Vagina (tissue), 2 donors: ENCODE measurements around the gene FGF14.

Experiments used
- POLR2A ChIP-seq, 2 donors: fragments of 450-650 bp; IDR thresholded peaks; one replicate each; pipeline ENCODE4 v1.6.1; 2017; ENCODE audit warnings: antibody characterized with exemption in 2 of 2, mild to moderate bottlenecking in 2 of 2, moderate library complexity in 2 of 2
- POLR2AphosphoS5 ChIP-seq, 2 donors: sonication (generic); formaldehyde crosslinking; IDR thresholded peaks; one replicate each; pipeline ENCODE4 v1.9.0; 2017; ENCODE audit warnings: antibody characterized with exemption in 2 of 2, mild to moderate bottlenecking in 2 of 2, low read depth in 1 of 2; ENCODE audit not compliant: insufficient read depth in 1 of 2
- TF ChIP-seq, protein P1 (sequence below), 3 experiments: fragments of 450-650 bp in 2 of 3; fragments of 200-600 bp in 1 of 3; sonication (generic) in 1 of 3; IDR thresholded peaks; one replicate each; pipeline ENCODE4 v1.5.1; 2017 to 2019; ENCODE audit warnings: antibody characterized with exemption in 3 of 3, mild to moderate bottlenecking in 2 of 3, moderate library complexity in 2 of 3

DNA sequence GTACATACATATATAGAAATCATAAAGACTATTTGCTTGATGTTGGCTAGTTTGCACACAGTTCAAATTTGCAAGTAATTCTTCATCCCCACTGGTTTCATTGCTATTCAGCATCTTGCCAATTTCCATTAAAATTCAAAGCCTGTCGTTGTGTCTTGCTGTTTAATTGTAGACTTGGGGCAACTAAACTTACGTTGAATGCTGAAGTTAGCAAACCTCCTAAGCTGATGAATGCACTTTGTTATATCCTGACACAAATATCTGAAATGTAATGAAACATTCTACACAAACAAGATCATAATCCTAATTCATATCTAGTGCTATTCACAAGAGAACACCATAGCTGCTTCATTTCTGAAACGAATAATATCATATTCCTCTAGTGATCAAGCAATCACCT, 568.2 kb downstream of the FGF14 start:
- no peak for TF ChIP-seq POLR2A (IDR thresholded peaks at IDR 0.05)
- TF ChIP-seq POLR2AphosphoS5 (IDR thresholded peaks at IDR 0.05; ENCODE audit: insufficient read depth in 1 of 2, low read depth in 1 of 2), result no peak
- TF ChIP-seq, protein P1, sequence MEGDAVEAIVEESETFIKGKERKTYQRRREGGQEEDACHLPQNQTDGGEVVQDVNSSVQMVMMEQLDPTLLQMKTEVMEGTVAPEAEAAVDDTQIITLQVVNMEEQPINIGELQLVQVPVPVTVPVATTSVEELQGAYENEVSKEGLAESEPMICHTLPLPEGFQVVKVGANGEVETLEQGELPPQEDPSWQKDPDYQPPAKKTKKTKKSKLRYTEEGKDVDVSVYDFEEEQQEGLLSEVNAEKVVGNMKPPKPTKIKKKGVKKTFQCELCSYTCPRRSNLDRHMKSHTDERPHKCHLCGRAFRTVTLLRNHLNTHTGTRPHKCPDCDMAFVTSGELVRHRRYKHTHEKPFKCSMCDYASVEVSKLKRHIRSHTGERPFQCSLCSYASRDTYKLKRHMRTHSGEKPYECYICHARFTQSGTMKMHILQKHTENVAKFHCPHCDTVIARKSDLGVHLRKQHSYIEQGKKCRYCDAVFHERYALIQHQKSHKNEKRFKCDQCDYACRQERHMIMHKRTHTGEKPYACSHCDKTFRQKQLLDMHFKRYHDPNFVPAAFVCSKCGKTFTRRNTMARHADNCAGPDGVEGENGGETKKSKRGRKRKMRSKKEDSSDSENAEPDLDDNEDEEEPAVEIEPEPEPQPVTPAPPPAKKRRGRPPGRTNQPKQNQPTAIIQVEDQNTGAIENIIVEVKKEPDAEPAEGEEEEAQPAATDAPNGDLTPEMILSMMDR (IDR thresholded peaks at IDR 0.05), result no peak
